HTERT RPE-1 (cell line): ENCODE measurements around the gene PLXDC1.
"Not testable (repeated sequence)": the region's sequence is repeated elsewhere in the genome, so short reads cannot be mapped to it uniquely, and the experiment has no call there.

Experiments
- in situ Hi-C: fragments of 300-500 bp; cut with MboI; formaldehyde crosslinking; loops from 4 replicates; pipeline ENCODE4 v1.14.3; 2020; ENCODE audit warnings: low sequenced_read_pairs

PLXDC1 gene

GRCh38 chr17:39130205-39130604, 21.2 kb downstream of the PLXDC1 start:
- in situ Hi-C loops, result no loop called here

- in situ Hi-C loops, result not testable (repeated sequence)
Observed at GRCh38 chr17:39129544-39129943, 21.9 kb downstream of the PLXDC1 start.

- in situ Hi-C loops, result no loop called here
Observed at GRCh38 chr17:39126436-39126835, 25.0 kb downstream of the PLXDC1 start.

GRCh38 chr17:39125143-39125875, 26.1 kb downstream of the PLXDC1 start:
- in situ Hi-C loops, result no loop called here

DNA sequence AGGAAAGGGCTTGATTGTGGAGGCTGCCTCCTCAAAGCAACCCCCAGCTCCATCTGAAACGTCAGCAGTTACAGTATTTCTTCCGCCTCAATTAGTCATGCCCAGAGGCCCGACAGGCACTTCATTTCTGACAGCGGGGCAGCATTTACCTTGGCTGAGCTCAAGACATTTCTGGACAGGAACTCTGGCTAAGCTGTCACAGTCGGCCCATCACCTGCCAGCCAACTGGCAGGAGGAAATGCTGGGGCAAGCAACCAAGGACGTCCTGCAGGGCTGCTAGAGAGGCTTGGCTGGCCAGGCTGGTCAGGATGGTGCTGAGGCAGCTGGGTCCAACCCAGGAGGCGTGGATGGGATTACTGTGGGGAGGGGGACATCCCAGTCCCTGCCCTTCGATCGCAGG, 27.8 kb downstream of the PLXDC1 start:
- in situ Hi-C loops, result no loop called here

DNA sequence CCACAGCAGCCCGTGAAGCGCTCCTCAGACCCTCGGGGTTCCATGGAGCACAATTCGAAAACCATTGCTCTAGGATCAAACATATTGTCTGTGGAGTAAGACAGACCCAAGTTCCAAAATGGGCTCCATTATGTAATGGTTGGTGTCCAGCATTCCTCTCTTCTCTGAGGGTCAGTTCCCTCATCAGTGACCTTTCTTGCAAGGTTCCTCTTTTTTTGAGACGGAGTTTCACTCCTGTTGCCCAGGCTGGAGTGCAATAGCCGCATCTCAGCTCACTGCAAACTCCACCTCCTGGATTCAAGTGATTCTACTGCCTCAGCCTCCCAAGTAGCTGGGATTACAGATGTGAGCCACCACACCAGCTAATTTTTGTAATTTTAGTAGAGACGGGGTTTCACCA, 28.4 kb downstream of the PLXDC1 start:
- in situ Hi-C loops, result no loop called here

GRCh38 chr17:39121919-39122318, 29.5 kb downstream of the PLXDC1 start:
- in situ Hi-C loops, result not testable (repeated sequence)

GRCh38 chr17:39118674-39119419, 32.6 kb downstream of the PLXDC1 start:
- in situ Hi-C loops, result no loop called here

DNA sequence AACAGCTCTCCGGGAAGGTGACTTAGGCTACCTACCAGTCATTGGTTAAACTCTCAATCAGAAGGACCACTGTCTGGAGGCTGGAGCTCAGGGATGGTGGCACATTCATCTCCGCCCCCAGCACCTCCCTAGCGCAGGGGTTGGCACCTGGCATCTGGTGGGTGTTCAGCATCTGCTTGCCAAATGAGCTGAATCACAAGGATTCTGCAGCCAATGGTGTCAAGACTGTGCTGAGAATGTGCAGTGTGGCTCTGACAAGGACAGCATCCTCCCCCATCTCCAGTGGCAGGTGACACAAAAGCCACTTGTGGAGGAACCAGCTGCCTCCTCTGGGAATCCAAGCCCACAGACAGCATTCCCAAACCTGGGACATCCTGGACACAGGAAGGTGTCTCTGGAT, 35.2 kb downstream of the PLXDC1 start:
- in situ Hi-C loops, result no loop called here

DNA sequence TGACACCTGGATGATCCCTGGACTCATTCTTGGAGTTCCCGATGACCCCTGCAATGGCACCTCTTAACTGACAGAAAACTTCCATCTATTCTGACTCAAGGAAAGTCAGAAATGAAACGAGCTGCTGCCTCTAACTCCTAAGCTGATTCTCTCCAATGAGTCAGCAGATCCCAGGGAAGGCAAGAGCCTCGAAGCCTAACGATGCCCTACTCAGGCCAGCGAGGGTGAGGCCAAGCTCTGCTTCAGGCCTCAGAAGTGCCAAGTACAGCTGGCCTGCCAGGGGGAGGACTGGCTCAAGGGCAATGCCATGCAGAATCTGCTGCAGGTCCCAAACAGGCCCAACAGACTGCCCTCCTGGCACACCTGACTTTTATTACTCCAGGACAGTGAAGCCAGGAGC, 36.3 kb downstream of the PLXDC1 start:
- in situ Hi-C loops, result no loop called here

- in situ Hi-C loops, result no loop called here
Observed at GRCh38 chr17:39114723-39115122, 36.7 kb downstream of the PLXDC1 start.

GRCh38 chr17:39113871-39114270, 37.6 kb downstream of the PLXDC1 start:
- in situ Hi-C loops, result no loop called here

GRCh38 chr17:39110435-39111136, 40.9 kb downstream of the PLXDC1 start:
- in situ Hi-C loops, result no loop called here

DNA sequence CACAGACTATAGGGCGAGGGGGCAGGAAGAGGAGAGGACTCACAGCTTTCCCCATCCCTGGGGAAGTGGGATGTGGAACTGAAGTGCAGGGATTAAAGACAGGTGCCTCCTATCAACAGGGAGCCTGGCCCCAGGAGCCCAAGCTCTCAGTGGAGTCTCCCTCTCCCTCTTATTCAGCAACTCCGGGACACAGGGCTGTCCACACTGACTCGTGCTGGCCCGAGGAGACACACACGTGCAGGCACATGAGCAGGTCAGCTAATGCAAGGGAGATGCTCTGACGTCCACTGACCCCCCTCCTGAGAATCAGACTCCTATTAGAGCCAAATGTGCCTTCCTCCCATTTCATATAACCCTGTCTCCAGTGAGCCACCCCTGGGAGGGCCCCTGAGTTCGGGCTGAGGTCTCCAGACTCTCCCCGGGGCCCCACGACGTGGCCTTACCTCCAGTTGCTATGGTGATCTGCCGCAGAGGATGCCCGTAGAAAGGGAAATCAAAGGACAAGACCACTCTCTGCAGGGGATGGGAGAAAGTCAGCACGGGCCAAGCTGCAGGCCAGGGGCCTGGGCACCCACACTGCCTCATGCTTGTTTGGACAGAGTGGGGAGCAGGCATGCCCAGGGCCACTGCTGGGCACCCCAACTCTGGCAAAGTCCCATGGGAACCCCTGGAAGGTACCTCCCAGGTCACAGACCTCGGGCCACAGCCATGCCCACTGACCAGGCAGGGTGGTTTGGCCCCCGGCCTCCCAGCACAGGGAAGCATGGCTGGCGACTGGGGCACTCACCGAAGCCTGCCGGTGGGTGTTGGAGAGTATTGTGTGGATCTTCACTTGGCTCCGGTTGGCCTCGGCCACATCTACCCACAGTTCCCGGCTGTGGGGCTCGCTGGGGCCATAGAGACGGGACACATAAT, 42.7 kb downstream of the PLXDC1 start:
- in situ Hi-C loops, result no loop called here

DNA sequence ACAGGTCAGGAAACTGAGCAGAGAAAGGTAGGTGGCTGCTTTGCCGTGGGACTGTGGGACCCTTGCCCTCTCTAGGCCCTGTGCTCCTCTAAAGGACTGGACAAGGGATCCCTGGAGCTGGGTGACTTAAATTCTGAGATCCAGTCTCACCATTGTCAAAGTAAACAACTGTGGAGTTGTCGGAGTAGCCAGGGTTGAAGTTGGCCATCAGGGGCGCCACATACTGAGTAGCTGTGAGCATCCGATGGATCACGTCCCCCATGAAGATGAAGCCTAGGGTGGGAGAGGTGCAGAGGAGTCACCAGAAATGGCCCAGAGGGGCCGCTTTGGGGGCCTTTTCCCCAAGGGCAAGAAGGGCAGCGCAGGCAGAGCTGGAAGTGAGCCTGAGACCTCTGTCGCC, 43.5 kb downstream of the PLXDC1 start:
- in situ Hi-C loops, result no loop called here

DNA sequence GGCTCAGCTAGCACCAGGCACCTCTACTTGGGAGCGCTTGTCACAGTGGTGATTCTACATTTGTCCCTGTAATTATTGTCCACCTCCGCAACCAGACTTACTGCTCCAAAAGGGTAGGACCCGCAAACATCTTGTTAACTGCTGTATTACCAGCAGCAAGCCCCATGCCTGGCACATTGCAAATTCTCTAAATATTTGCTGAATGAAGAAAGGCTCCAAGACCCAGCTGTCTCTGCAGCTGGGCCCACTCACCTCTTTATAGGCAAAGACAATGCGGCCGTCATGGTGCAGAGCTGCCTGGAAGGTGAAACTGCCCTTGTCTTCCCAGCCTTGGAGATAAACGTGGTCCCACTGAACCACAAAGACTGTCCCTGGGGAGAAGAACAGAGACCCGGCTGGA, 44.3 kb downstream of the PLXDC1 start:
- in situ Hi-C loops, result no loop called here

GRCh38 chr17:39105705-39106104, 45.7 kb downstream of the PLXDC1 start:
- in situ Hi-C loops, result no loop called here

GRCh38 chr17:39104657-39105056, 46.8 kb downstream of the PLXDC1 start:
- in situ Hi-C loops, result no loop called here

DNA sequence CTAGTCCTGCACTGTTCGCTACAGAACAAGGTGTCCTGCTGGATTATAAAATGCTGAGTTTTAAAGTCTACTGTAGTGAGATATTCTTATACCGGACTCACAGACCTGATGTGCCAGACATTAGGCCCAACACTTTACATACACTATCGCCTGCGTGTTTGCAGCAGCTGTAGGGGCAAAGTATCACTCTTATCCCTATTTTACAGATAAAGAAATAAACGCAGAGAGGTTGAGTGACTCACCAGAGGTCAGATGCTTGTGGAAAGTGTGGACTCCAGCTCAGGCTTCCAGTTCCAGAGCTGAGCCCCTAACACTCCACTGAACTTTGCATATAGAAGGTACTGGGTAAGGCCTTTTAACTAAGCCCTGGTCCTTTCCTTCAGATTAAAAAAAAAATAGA, 47.4 kb downstream of the PLXDC1 start:
- in situ Hi-C loops, result no loop called here

DNA sequence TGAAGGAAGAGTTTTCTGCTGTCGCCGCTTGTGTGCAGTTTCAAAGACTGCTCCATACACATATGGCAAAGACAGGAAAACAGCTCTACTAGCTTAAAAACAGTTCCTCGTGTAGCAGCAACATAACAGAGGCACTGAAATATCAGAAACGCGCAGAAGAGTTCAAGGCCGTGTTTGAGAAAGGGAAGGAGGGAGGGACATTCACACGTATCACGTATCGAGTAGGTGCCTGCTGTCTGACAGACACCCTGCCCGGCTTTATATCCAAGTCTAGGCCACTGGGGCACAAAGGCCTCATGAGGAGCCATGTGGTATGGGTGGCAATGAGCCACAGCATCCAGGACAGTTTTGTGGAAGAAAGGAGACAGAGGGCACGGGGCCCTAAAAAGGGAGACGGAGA, 50.3 kb downstream of the PLXDC1 start:
- in situ Hi-C loops, result no loop called here

GRCh38 chr17:39100530-39100929, 50.9 kb downstream of the PLXDC1 start:
- in situ Hi-C loops, result no loop called here
